K562 (cell line): ENCODE results near the gene GPHA2. TPM values are rescaled to one million over a fixed set of nuclear protein-coding genes. Genes with fewer than 3 reads are reported as not detected.

Experiments
- CBFB ChIP-seq: sonication (generic); formaldehyde crosslinking; IDR thresholded peaks from 2 replicates; pipeline ENCODE4 v1.4.0; 2020; ENCODE audit warnings: mild to moderate bottlenecking, missing genetic modification reagents
- DMBX1 ChIP-seq: fragments of 250-450 bp; sonication (Bioruptor Pico); IDR thresholded peaks from 2 replicates; pipeline ENCODE4 v1.8.0; 2022; ENCODE audit warnings: inconsistent platforms, mild to moderate bottlenecking, moderate library complexity, borderline replicate concordance
- FOSL1 ChIP-seq: fragments of 200-800 bp; sonication (Bioruptor generic); conservative IDR thresholded peaks from 2 replicates; pipeline ENCODE4 v1.6.1; 2016; ENCODE audit warnings: missing genetic modification characterization, missing compliant biosample characterization
- HDAC2 ChIP-seq: fragments of 450-650 bp; IDR thresholded peaks from 2 replicates; pipeline ENCODE4 v1.6.1; 2016; ENCODE audit warnings: mild to moderate bottlenecking
- MAZ ChIP-seq, 2 experiments: fragments of 450-650 bp in 1 of 2; sonication (generic) in 1 of 2; formaldehyde crosslinking; IDR thresholded peaks in 1 of 2; conservative IDR thresholded peaks in 1 of 2; 2 replicates each; pipeline versions ENCODE4 v1.4.0 to v1.5.0; 2020; ENCODE audit warnings: mild to moderate bottlenecking in 1 of 2, missing genetic modification reagents in 1 of 2
- MIER1 ChIP-seq: fragments of 450-650 bp; IDR thresholded peaks from 2 replicates; pipeline ENCODE4 v1.6.1; 2016; ENCODE audit warnings: antibody characterized with exemption, mild to moderate bottlenecking, low read depth
- MTA3 ChIP-seq: fragments of 450-650 bp; formaldehyde crosslinking; IDR thresholded peaks from 2 replicates; pipeline ENCODE4 v1.6.1; 2017; ENCODE audit warnings: mild to moderate bottlenecking, borderline replicate concordance
- NFRKB ChIP-seq: fragments of 450-650 bp; IDR thresholded peaks from 2 replicates; pipeline ENCODE4 v1.6.1; 2016; ENCODE audit warnings: low read depth
- PHTF2 ChIP-seq: fragments of 250-450 bp; sonication (Bioruptor Pico); IDR thresholded peaks from 2 replicates; pipeline ENCODE4 v1.5.0; 2021; ENCODE audit warnings: mild to moderate bottlenecking
- XRCC4 ChIP-seq: IDR thresholded peaks from one replicate; pipeline ENCODE4 v1.6.1; 2011; ENCODE audit not compliant: insufficient read depth, insufficient read length; ENCODE audit errors: extremely low read depth
- YBX1 ChIP-seq: fragments of 450-650 bp; IDR thresholded peaks from 2 replicates; pipeline ENCODE4 v1.7.1; 2016; ENCODE audit warnings: mild to moderate bottlenecking
- ZNF311 ChIP-seq: fragments of 250-450 bp; sonication (Bioruptor Pico); IDR thresholded peaks from 2 replicates; pipeline ENCODE4 v1.4.0; 2020; ENCODE audit warnings: mild to moderate bottlenecking, moderate library complexity
- ZNF76 ChIP-seq: fragments of 250-450 bp; sonication (Bioruptor Pico); IDR thresholded peaks from 2 replicates; pipeline ENCODE4 v1.4.0; 2020; ENCODE audit warnings: mild to moderate bottlenecking, moderate library complexity, borderline replicate concordance
- polyA plus RNA-seq, 8 experiments: library from polyadenylated mRNA; depleted of rRNA in 4 of 8; stranded (reverse) in 5 of 8; unstranded in 3 of 8; fragments of >200 nt; fragmentation: Nextera tagmentation in 2 of 8; fragmentation: Illumina TruSeq in 1 of 8; extraction: Ambion mirVana in 2 of 8; extraction: Trizol in 1 of 8; gene quantifications; 2 replicates each; pipeline versions ENCODE4 v1.2.1 to v1.2.3, GENCODE V29; 2011 to 2014; ENCODE audit warnings: inconsistent platforms in 1 of 8, missing spikeins in 1 of 8
- total RNA-seq, 7 experiments: library from RNA; depleted of rRNA in 6 of 7; stranded (reverse); fragments of >200 nt in 6 of 7; fragmentation: Illumina TruSeq in 2 of 7; extraction: Trizol in 2 of 7; gene quantifications; 2 replicates each; pipeline versions ENCODE4 v1.2.1 to v1.2.3, GENCODE V29; 2011 to 2021; ENCODE audit warnings: low replicate concordance in 1 of 7
- TF ChIP-seq, protein P1 (sequence below): fragments of 450-650 bp; formaldehyde crosslinking; IDR thresholded peaks from 2 replicates; pipeline ENCODE4 v1.4.0; 2022; ENCODE audit warnings: missing genetic modification characterization
- TF ChIP-seq, protein P2 (sequence below): sonication (generic); formaldehyde crosslinking; IDR thresholded peaks from 2 replicates; pipeline ENCODE4 v1.8.0; 2022; ENCODE audit warnings: mild to moderate bottlenecking, missing genetic modification reagents
- TF ChIP-seq, protein P3 (sequence below): sonication (generic); formaldehyde crosslinking; IDR thresholded peaks from 2 replicates; pipeline ENCODE4 v1.8.1; 2023; ENCODE audit warnings: mild to moderate bottlenecking, missing genetic modification reagents, moderate library complexity

Gene GPHA2
- total and polyA plus RNA-seq, 9 of the 15 experiments (the other 6 are each of a cell fraction or from before 2014, with no cell fraction given), result 0.17 to 0.22 TPM; not detected in 7

DNA sequence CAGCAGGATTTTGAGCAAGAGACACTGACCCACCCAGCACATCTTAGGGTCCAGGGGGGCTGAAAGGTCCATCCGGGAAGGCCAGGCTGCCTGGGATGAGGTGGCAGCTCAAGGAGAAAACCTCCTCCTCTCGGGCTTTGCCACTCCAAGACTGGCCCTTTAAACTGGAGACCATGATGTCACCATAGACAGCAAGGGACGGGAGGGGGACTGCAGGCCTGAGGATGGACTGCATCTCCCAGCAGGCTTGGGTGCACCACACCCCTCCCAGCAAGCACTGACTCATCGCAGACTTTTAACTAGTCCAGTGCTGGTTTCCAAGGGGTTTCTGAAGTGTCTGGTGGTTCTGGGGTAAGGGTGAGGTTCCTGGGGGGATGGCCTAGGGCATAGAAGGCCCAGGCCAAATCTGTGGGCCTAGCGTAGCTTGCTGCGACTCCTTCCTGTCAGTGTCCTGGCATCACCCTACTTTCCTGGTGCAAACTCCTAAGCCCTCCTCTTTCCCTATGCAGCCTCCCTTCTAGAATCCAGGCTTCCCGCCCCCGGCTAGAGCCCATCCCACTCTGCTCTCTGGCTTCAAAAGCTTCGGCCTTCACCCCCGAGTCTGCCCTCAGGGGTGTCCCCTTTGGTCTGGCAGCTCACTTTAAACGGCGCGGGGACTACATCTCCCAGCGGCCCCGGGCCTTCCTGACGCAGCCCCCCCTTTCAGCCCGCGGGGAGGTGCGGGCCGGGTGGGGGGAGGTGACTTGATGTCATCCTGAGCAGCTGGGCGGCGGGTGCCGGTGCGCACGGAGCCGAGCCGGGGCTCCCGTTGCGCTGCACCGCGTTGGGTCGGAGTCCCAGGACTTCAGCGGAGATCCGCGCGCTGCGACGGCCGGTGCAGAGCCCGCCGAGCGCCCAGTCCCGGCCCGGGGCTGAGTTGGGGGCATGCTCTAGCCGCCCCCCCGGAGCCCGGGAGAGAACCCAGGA lies 11.5 kb downstream of the GPHA2 start, which contains the start of gene PPP2R5B (continued):
- TF ChIP-seq, protein P1, sequence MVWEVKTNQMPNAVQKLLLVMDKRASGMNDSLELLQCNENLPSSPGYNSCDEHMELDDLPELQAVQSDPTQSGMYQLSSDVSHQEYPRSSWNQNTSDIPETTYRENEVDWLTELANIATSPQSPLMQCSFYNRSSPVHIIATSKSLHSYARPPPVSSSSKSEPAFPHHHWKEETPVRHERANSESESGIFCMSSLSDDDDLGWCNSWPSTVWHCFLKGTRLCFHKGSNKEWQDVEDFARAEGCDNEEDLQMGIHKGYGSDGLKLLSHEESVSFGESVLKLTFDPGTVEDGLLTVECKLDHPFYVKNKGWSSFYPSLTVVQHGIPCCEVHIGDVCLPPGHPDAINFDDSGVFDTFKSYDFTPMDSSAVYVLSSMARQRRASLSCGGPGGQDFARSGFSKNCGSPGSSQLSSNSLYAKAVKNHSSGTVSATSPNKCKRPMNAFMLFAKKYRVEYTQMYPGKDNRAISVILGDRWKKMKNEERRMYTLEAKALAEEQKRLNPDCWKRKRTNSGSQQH (CRISPR knock-in tag), result 0 out of 2 replicates have a peak, but pooled peaks have one; percentile 73
- TF ChIP-seq, protein P2, sequence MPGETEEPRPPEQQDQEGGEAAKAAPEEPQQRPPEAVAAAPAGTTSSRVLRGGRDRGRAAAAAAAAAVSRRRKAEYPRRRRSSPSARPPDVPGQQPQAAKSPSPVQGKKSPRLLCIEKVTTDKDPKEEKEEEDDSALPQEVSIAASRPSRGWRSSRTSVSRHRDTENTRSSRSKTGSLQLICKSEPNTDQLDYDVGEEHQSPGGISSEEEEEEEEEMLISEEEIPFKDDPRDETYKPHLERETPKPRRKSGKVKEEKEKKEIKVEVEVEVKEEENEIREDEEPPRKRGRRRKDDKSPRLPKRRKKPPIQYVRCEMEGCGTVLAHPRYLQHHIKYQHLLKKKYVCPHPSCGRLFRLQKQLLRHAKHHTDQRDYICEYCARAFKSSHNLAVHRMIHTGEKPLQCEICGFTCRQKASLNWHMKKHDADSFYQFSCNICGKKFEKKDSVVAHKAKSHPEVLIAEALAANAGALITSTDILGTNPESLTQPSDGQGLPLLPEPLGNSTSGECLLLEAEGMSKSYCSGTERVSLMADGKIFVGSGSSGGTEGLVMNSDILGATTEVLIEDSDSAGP, result peak; percentile 98
- TF ChIP-seq NFRKB (peak; percentile 39; the same call in 1 of the 2 replicates), XRCC4 (no peak), MAZ (CRISPR knock-in tag; conservative IDR thresholded peaks at IDR 0.05 in 1 of 2, IDR thresholded peaks at IDR 0.05 in 1 of 2) (peak; percentile 93 to 97), DMBX1 (0 out of 2 replicates have a peak, but pooled peaks have one; percentile 33), ZNF311 (CRISPR knock-in tag) (peak; percentile 44; the same call in 1 of the 2 replicates), MTA3 (peak; percentile 50), PHTF2 (CRISPR knock-in tag) (no peak), ZNF76 (CRISPR knock-in tag) (peak; percentile 71; the same call in 1 of the 2 replicates), MIER1 (no peak), YBX1 (no peak), CBFB (CRISPR knock-in tag) (no peak), HDAC2 (peak; percentile 80), FOSL1 (tag) (peak; percentile 100)
- TF ChIP-seq, protein P3, sequence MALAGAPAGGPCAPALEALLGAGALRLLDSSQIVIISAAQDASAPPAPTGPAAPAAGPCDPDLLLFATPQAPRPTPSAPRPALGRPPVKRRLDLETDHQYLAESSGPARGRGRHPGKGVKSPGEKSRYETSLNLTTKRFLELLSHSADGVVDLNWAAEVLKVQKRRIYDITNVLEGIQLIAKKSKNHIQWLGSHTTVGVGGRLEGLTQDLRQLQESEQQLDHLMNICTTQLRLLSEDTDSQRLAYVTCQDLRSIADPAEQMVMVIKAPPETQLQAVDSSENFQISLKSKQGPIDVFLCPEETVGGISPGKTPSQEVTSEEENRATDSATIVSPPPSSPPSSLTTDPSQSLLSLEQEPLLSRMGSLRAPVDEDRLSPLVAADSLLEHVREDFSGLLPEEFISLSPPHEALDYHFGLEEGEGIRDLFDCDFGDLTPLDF, result peak; percentile 86; the same call in 1 of the 2 replicates
